NT2/D1 (cell line): Measurements from ENCODE around the gene TSEN2.

Experiments
- DNase-seq: peaks from one replicate; pipeline ENCODE4 v3.0.0-alpha.2; 2011; ENCODE audit warnings: low read depth, low spot score
- H3K27me3 ChIP-seq: 2 replicates; pipeline ENCODE4 v1.6.0; 2011; ENCODE audit warnings: mild to moderate bottlenecking; ENCODE audit not compliant: insufficient read length, insufficient read depth
- H3K36me3 ChIP-seq: 2 replicates; pipeline ENCODE4 v1.6.1; 2011; ENCODE audit warnings: mild to moderate bottlenecking, low read length, mixed read lengths; ENCODE audit not compliant: insufficient read depth, insufficient read length
- H3K4me1 ChIP-seq: 2 replicates; pipeline ENCODE4 v1.5.1; 2011; ENCODE audit not compliant: insufficient read depth, insufficient read length
- H3K4me3 ChIP-seq: 2 replicates; pipeline ENCODE4 v1.5.1; 2011; ENCODE audit warnings: low read depth; ENCODE audit not compliant: insufficient read length
- H3K9ac ChIP-seq: 2 replicates; pipeline ENCODE4 v1.6.0; 2011; ENCODE audit warnings: low read depth; ENCODE audit not compliant: insufficient read length
- H3K9me3 ChIP-seq: 2 replicates; pipeline ENCODE4 v1.5.1; 2011; ENCODE audit warnings: mild to moderate bottlenecking, low read length; ENCODE audit not compliant: insufficient read depth
- SUZ12 ChIP-seq: IDR thresholded peaks from 2 replicates; pipeline ENCODE4 v1.6.1; 2011; ENCODE audit not compliant: insufficient read length, insufficient read depth; ENCODE audit errors: extremely low read depth
- YY1 ChIP-seq: IDR thresholded peaks from 2 replicates; pipeline ENCODE4 v1.6.1; 2011; ENCODE audit not compliant: insufficient read length, insufficient read depth
- ZNF274 ChIP-seq: IDR thresholded peaks from 2 replicates; pipeline ENCODE4 v1.6.1; 2011; ENCODE audit warnings: mild to moderate bottlenecking, low read depth, low read length

Gene TSEN2

DNA sequence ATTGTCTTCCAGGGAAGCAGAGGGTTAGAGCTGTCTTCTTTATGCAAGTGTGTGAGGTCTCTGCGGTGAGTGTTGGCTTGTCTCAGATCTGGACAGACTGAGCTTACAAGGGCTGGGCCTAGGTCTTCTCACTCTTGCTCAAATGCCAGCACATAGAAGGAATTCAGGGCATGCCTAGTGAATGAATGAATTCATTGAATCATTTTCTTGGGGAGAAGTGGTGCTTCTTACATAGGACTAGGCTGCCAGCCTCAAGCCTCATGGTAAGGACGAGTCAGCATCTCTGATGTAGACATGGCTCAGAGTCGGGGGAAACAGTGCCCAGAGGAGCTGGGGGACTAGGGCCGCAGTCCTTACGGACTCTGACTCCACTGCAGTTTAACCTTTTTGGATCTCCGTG lies 89.9 kb downstream of the TSEN2 start:
- TF ChIP-seq SUZ12 (no peak), ZNF274 (no peak), YY1 (no peak)
- DNase-seq: no peak
- no peaks in the 10 kb centered on the region for H3K9me3 ChIP-seq
- no peaks in the 10 kb centered on the region for H3K27me3 ChIP-seq
- H3K4me1 ChIP-seq: peaks cover 5% of the 10 kb centered on the region
- peaks cover 85% of the 10 kb centered on the region for H3K36me3 ChIP-seq
- no peak overlapping the region for H3K9ac ChIP-seq
- no peak overlapping the region for H3K4me3 ChIP-seq

GRCh38 chr3:12574661-12575060 lies 90.4 kb downstream of the TSEN2 start:
- Histone ChIP-seq H3K4me1 (peaks cover 5% of the 10 kb centered on the region), H3K9ac (no peak overlapping the region), H3K4me3 (no peak overlapping the region), H3K27me3 (no peaks in the 10 kb centered on the region), H3K9me3 (no peaks in the 10 kb centered on the region), H3K36me3 (peaks cover 86% of the 10 kb centered on the region)
- DNase-seq: no peak
- no peak for TF ChIP-seq YY1
- no peak for TF ChIP-seq ZNF274
- TF ChIP-seq SUZ12: no peak

DNA sequence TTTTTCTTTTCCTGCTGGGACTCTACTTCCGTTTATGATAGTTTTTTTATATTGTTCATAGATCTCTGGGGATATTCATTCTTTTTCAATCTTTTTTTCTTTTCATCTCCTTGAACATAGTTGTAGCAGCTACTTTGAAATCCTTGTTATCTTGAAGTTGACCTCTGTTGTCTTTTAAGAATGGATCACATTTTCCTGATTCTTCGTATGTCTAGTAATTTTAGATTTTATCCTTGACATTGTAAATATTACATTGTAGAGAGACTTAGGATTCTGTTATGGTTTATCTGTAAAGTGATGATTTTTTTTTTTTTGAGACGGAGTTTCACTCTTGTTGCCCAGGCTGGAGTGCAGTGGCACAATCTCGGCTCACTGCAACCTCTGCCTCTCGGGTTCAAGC lies 93.1 kb downstream of the TSEN2 start:
- no peak for DNase-seq
- Histone ChIP-seq H3K9ac (no peak overlapping the region), H3K4me3 (no peak overlapping the region), H3K4me1 (no peaks in the 10 kb centered on the region), H3K27me3 (no peaks in the 10 kb centered on the region), H3K36me3 (peaks cover 83% of the 10 kb centered on the region), H3K9me3 (no peaks in the 10 kb centered on the region)
- TF ChIP-seq ZNF274 (no peak), YY1 (no peak), SUZ12 (no peak)

DNA sequence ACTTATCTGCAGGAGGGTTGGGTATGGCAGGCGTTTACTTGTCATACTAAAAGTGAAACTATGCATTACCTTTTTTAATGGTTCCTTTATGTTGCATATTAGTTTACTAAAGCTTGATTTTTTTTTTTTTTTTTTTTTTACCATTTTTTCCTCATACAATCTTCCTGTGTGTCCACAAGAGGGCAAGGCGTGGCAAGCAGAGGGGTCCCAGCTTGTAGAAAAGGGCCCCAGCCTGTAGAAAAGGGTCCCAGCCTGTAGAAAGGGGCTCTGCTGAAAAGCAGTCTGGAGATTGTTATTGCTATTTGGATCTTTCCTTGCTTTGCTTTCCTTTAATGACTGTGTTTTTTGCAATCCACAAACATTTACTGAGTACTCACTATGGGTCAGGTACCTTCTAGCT lies 94.5 kb downstream of the TSEN2 start:
- DNase-seq: no peak
- H3K9me3 ChIP-seq: no peaks in the 10 kb centered on the region
- TF ChIP-seq ZNF274: no peak
- no peak for TF ChIP-seq SUZ12
- no peak for TF ChIP-seq YY1
- no peak overlapping the region for H3K4me3 ChIP-seq
- no peaks in the 10 kb centered on the region for H3K27me3 ChIP-seq
- peaks cover 87% of the 10 kb centered on the region for H3K36me3 ChIP-seq
- no peak overlapping the region for H3K9ac ChIP-seq
- no peaks in the 10 kb centered on the region for H3K4me1 ChIP-seq

GRCh38 chr3:12579456-12579855 lies 95.2 kb downstream of the TSEN2 start:
- H3K9ac ChIP-seq: no peak overlapping the region
- H3K4me3 ChIP-seq: no peak overlapping the region
- DNase-seq: no peak
- peaks cover 87% of the 10 kb centered on the region for H3K36me3 ChIP-seq
- peaks cover 2% of the 10 kb centered on the region for H3K4me1 ChIP-seq
- no peaks in the 10 kb centered on the region for H3K9me3 ChIP-seq
- H3K27me3 ChIP-seq: no peaks in the 10 kb centered on the region
- TF ChIP-seq YY1 (no peak), SUZ12 (no peak), ZNF274 (no peak)

- no peaks in the 10 kb centered on the region for H3K27me3 ChIP-seq
- no peak for DNase-seq
- TF ChIP-seq ZNF274 (no peak), SUZ12 (no peak), YY1 (no peak)
- H3K4me3 ChIP-seq: no peak overlapping the region
- H3K9ac ChIP-seq: no peak overlapping the region
- H3K9me3 ChIP-seq: no peaks in the 10 kb centered on the region
- H3K36me3 ChIP-seq: peaks cover 87% of the 10 kb centered on the region
- H3K4me1 ChIP-seq: peaks cover 4% of the 10 kb centered on the region
Measured at GRCh38 chr3:12579905-12580304, 95.6 kb downstream of the TSEN2 start.

DNA sequence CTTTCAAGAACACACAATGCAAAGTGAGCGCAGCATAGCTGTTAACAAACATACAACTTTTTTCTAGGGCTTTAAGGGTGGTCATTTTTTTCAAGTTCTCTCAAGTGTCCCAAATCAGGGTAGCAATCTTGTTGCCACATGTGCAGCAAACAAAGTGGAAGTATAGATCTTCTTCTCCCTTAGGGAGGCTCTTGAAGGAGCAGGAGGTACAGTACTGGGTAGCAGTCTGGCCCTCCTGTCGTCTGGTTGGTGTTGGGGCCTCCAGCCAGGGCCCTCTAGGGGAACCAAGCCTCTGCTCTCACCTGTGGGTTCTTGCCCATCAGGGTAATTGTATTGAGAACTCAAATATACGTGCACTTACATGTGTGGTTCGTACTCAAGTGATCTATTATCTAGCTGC lies 98.5 kb downstream of the TSEN2 start:
- H3K4me1 ChIP-seq: peaks cover 4% of the 10 kb centered on the region
- no peaks in the 10 kb centered on the region for H3K9me3 ChIP-seq
- H3K27me3 ChIP-seq: no peaks in the 10 kb centered on the region
- no peak overlapping the region for H3K9ac ChIP-seq
- DNase-seq: no peak
- H3K36me3 ChIP-seq: peaks cover 87% of the 10 kb centered on the region
- H3K4me3 ChIP-seq: no peak overlapping the region
- TF ChIP-seq YY1 (no peak), SUZ12 (no peak), ZNF274 (no peak)
